Jurkat, Clone E6-1 (cell line): ENCODE measurements around the gene CSNK2A1.
A peak's percentile ranks its signal among the peaks of the same experiment; 100 is the strongest.
"Not testable (repeated sequence)": the region's sequence is repeated elsewhere in the genome, so short reads cannot be mapped to it uniquely, and the experiment has no call there.

Experiments used
- DNase-seq: peaks from one replicate; pipeline ENCODE4 v3.0.0-alpha.2; 2011; ENCODE audit warnings: low read depth, low spot score
- H3K4me3 ChIP-seq: 2 replicates; pipeline ENCODE4 v1.5.1; 2011; ENCODE audit warnings: mild to moderate bottlenecking, low read length, control low read depth, moderate library complexity

CSNK2A1 gene

GRCh38 chr20:507006-507758 is 36.4 kb downstream of the CSNK2A1 start:
- H3K4me3 ChIP-seq, result no peak overlapping the region
- no peak for DNase-seq

DNA sequence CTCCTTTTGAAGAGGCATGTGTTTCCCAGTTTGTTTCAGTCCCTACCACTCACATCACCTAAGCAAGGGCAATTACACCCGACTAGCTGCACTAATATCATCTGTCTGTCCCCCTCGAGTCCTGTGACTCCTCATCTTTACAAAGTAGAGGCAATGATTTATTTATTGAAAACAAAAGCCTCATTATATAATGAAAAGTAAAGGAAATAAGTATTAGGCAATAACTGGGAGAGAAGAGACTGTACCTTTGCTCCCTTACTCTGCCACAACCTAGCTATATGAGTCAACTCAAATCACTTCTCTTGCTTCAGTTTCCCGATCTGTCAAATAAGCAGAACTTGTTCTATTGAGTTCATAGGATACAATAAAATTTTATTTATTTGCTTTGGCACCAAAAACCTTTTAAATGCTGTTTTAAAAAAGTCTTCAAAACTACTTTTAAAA is 38.9 kb downstream of the CSNK2A1 start:
- H3K4me3 ChIP-seq, result no peak overlapping the region
- DNase-seq, result no peak

- DNase-seq, result no peak
- H3K4me3 ChIP-seq, result no peak overlapping the region
These were observed 40.4 kb downstream of the CSNK2A1 start for GRCh38 chr20:503048-503737.

- H3K4me3 ChIP-seq, result no peak overlapping the region
- DNase-seq, result no peak
These were observed 45.6 kb downstream of the CSNK2A1 start for GRCh38 chr20:497979-498378.

DNA sequence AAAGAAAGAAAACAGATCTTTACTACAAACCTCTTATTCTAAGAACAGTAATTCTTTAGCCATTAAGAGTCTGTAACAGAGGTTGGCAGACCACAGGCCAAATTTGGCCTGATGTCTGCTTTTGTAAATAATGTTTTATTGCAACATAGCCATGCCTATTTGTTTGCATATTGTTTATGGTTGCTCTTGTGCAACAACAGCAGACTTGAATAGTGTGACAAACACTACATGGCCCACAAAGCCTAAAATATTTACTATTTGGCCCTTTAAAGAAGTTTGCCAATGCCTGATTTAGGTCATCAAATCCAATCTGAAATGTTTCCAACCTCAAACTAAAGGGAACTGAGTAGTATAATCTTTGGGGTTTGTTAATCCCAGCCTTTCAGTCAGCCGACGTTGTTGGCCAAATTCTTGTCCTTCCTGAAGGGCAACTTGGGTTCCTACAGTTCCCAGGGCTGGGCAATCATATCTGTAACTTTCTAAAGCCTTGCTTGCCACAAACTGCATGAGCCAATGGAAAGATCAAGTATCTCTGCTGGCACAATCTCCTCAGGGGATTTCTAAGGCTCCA is 47.4 kb downstream of the CSNK2A1 start:
- no peak overlapping the region for H3K4me3 ChIP-seq
- no peak for DNase-seq

- DNase-seq, result no peak
- no peak overlapping the region for H3K4me3 ChIP-seq
These were observed 51.4 kb downstream of the CSNK2A1 start for GRCh38 chr20:492159-492558.

DNA sequence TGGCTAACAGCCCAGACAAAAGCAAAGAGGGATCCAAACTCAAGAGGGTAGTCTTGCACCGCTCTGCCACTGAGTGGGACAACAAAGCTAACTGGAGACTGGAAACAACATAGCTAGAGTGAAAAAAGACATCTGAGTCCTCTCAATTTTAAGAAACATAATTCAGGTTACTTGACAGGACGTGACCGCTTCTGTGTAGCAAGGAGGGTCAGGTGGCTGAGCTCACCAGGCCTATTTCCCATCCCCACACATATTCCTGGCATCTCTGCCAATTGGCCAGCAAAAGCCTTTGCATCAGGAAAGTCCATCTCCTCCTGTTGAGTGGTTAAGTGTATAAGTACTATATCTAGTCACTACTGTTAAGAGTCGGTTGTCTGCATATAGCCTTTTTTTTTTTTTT is 55.9 kb downstream of the CSNK2A1 start:
- no peak overlapping the region for H3K4me3 ChIP-seq
- DNase-seq, result no peak

GRCh38 chr20:483815-484644 is 59.6 kb downstream of the CSNK2A1 start:
- no peak for DNase-seq
- no peak overlapping the region for H3K4me3 ChIP-seq

DNA sequence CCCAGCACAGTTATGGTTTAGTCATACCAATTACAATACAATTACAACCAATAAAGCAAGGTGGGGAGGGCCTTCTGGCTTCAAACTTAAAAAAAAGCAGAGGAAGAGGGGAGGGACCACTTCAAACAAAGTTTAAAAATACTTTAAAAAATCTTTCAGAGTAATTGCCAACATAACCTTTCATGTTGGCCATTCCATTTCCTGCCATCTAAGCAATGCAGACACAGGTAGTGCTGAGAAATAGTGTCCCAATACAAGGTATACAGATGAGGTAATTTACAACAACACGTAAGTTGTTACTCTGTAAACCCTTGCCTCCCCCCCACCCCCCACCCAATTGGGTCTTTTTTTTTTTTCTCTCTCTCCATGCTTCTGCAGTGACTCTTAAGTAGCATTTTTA is 62.4 kb downstream of the CSNK2A1 start:
- DNase-seq, result peak; percentile 63
- no peak overlapping the region for H3K4me3 ChIP-seq

- no peak overlapping the region for H3K4me3 ChIP-seq
- DNase-seq, result no peak
These were observed 63.5 kb downstream of the CSNK2A1 start for GRCh38 chr20:480044-480443.

DNA sequence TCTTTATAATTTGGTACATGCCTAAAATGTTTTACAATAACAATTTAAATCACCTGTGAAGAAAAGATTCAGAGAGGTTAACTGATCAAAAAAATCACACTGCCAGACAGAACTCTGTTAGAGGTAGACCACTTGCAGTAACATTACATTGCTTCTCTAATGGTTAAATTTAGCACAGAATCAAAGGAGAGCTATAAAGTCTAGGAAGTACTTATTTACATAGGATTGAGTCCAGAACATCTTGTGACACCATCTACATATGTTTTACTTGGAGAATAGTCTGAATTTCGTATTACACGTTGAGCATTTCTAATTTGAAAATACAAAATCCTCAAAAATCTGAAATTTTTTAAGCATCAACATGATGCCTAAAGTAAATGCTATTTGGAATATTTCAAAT is 64.1 kb downstream of the CSNK2A1 start:
- H3K4me3 ChIP-seq, result no peak overlapping the region
- DNase-seq, result no peak

DNA sequence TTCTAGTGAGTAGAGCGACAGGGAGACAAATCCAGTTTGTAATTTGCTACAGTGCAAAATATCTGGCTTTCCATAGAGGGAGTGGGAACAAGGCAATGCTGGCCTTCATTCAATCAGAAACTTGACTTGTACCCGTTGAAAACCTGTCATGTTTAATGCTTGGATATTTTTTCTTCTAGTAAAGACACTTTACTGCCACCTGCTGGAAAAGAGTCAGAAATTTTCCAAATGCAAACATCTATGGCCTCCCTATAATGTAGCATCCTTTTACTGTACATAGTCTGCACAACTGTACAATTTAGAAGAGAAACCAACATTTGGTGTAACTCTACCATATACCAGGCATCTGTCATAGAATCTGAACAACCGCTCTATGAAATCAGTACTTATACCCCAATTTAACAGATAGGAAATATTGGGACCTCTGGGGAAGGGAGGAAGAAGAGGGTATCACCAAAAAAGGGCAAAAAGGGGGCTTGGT is 64.6 kb downstream of the CSNK2A1 start:
- peak; percentile 73 for DNase-seq
- no peak overlapping the region for H3K4me3 ChIP-seq

GRCh38 chr20:478010-478948 is 65.3 kb downstream of the CSNK2A1 start:
- DNase-seq, result no peak
- no peak overlapping the region for H3K4me3 ChIP-seq

DNA sequence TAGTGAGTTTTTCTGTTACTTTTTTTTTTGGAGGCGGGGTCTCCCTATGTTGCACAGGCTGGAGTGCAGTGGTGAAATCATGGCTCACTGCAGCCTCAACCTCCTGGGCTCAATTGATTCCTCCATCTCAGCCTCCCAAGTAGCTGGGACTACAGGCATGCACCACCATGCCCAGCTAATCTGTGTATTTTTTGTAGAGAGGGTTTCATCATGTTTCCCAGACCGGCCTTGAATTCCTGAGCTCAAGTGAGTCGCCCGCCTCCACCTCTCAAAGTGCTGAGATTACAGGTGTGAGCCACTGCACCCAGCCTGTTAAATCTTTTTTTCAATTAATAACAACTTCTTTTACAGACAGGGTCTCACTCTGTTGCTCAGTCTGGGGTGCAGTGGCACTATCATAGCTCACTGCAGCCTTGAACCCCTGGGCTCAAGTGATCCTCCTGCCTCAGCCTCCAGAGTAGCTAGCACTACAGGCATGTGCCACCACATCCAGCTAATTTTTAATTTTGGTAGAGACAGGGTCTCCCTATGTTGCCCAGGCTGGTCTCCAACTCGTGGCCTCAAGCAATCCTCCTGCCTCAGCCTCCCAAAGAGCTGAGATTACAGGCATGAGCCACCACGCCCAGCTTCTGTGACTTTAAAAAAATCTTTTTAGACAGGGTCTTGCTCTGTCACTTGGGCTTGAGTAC is 66.9 kb downstream of the CSNK2A1 start:
- not testable (repeated sequence) for DNase-seq, H3K4me3 ChIP-seq

GRCh38 chr20:475463-476357 is 67.9 kb downstream of the CSNK2A1 start:
- no peak overlapping the region for H3K4me3 ChIP-seq
- DNase-seq, result no peak

DNA sequence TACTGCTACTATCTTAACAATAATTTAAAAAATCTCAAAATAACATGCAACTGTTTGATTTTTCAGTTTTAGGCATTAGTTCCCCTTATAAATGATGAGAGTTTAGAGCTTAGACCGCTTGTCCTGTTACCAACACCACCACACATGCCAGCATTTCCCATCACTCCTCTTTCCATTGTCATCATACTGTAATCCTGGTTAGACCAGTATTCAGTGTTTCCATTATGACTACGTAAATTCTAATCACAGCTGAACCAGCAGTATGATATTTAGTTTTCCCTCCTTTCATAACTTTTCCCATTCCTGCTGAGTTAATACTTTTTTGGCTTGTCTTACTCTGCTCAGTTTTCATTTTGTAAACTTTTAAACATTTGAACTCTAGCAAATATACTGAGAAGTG is 69.0 kb downstream of the CSNK2A1 start:
- no peak overlapping the region for H3K4me3 ChIP-seq

GRCh38 chr20:472889-473292 is 70.7 kb downstream of the CSNK2A1 start:
- no peak overlapping the region for H3K4me3 ChIP-seq
- no peak for DNase-seq

More for the DNA sequence above, 69.0 kb downstream of the CSNK2A1 start:
- no peak for DNase-seq
